GM23338 (cell line): Measurements from ENCODE around the gene FNDC3B. TPM values are rescaled to one million over a fixed set of nuclear protein-coding genes. Genes with fewer than 3 reads are reported as not detected.
"Not testable (repeated sequence)": the region's sequence is repeated elsewhere in the genome, so short reads cannot be mapped to it uniquely, and the experiment has no call there.

Experiments used
- ATAC-seq: fragments of 200-7000 bp; cut with Tn5 transposase; 3 replicates; pipeline ENCODE4 v1.9.1; 2020
- DNase-seq: peaks from one replicate; pipeline ENCODE4 v3.0.0-alpha.2; 2015; ENCODE audit warnings: low spot score
- H2AFZ ChIP-seq: fragments of 200-600 bp; sonication (generic); 2 replicates; pipeline ENCODE4 v1.8.0; 2016; ENCODE audit warnings: antibody characterized with exemption, mild to moderate bottlenecking, moderate library complexity
- H3F3A ChIP-seq: fragments of 200-600 bp; sonication (generic); replicated peaks from 2 replicates; pipeline ENCODE4 v1.8.0; 2017; ENCODE audit warnings: antibody characterized with exemption, mixed run types, low read depth
- H3K27ac ChIP-seq: fragments of 200-600 bp; sonication (generic); 2 replicates; pipeline ENCODE4 v1.6.1; 2016; ENCODE audit warnings: low read depth
- H3K27me3 ChIP-seq: fragments of 200-600 bp; sonication (generic); 2 replicates; pipeline ENCODE4 v1.8.0; 2016; ENCODE audit warnings: mild to moderate bottlenecking, mixed run types, moderate library complexity; ENCODE audit not compliant: insufficient read depth
- H3K36me3 ChIP-seq: fragments of 200-600 bp; sonication (generic); 2 replicates; pipeline ENCODE4 v1.8.0; 2016; ENCODE audit warnings: mild to moderate bottlenecking; ENCODE audit not compliant: insufficient read depth
- H3K4me1 ChIP-seq: fragments of 200-600 bp; sonication (generic); 2 replicates; pipeline ENCODE4 v1.8.0; 2016; ENCODE audit warnings: mild to moderate bottlenecking, moderate library complexity; ENCODE audit not compliant: insufficient read depth
- H3K4me2 ChIP-seq: fragments of 200-600 bp; sonication (generic); 2 replicates; pipeline ENCODE4 v1.7.1; 2017; ENCODE audit warnings: mixed run types
- H3K4me3 ChIP-seq: fragments of 200-600 bp; sonication (generic); 2 replicates; pipeline ENCODE4 v1.6.1; 2016; ENCODE audit warnings: mixed run types
- H3K79me2 ChIP-seq: fragments of 200-600 bp; sonication (generic); replicated peaks from 2 replicates; pipeline ENCODE4 v1.8.0; 2017; ENCODE audit warnings: mild to moderate bottlenecking; ENCODE audit not compliant: insufficient read depth
- H3K9me2 ChIP-seq: fragments of 200-600 bp; sonication (generic); 2 replicates; pipeline ENCODE4 v1.8.0; 2017; ENCODE audit not compliant: insufficient read depth
- H4K20me1 ChIP-seq: fragments of 200-600 bp; sonication (generic); replicated peaks from 2 replicates; pipeline ENCODE4 v1.8.0; 2017; ENCODE audit warnings: mild to moderate bottlenecking; ENCODE audit not compliant: insufficient read depth
- H3K27ac Mint-ChIP-seq: 2 replicates; pipeline ENCODE4 v1.8.0; 2020; ENCODE audit warnings: inconsistent platforms, mild to moderate bottlenecking, moderate library complexity, mixed read lengths
- H3K27me3 Mint-ChIP-seq: 3 replicates; pipeline ENCODE4 v1.8.0; 2022; ENCODE audit warnings: low read depth, mild to moderate bottlenecking, moderate library complexity, mixed read lengths, inconsistent platforms; ENCODE audit not compliant: insufficient read depth, poor library complexity
- H3K36me3 Mint-ChIP-seq: 3 replicates; pipeline ENCODE4 v1.8.0; 2021; ENCODE audit warnings: low read depth, mild to moderate bottlenecking, inconsistent platforms, moderate library complexity, mixed read lengths
- H3K4me1 Mint-ChIP-seq: 3 replicates; pipeline ENCODE4 v1.8.0; 2020; ENCODE audit warnings: mild to moderate bottlenecking, inconsistent platforms, mixed read lengths
- H3K4me3 Mint-ChIP-seq: 3 replicates; pipeline ENCODE4 v1.8.0; 2021; ENCODE audit warnings: moderate library complexity, mild to moderate bottlenecking, inconsistent platforms, mixed read lengths
- H3K9me3 Mint-ChIP-seq: 3 replicates; pipeline ENCODE4 v1.8.0; 2020; ENCODE audit warnings: moderate library complexity, mild to moderate bottlenecking, inconsistent platforms, mixed read lengths
- CREB1 ChIP-seq: fragments of 250-450 bp; sonication (Bioruptor Pico); IDR thresholded peaks from 2 replicates; pipeline ENCODE4 v1.5.0; 2020; ENCODE audit warnings: low read depth, mild to moderate bottlenecking, moderate library complexity
- EZH2 ChIP-seq: fragments of 200-600 bp; sonication (generic); IDR thresholded peaks from one replicate; pipeline ENCODE4 v1.8.0; 2017; ENCODE audit warnings: antibody characterized with exemption, mild to moderate bottlenecking, low read depth; ENCODE audit not compliant: unreplicated experiment
- EZH2phosphoT487 ChIP-seq: fragments of 200-600 bp; sonication (generic); IDR thresholded peaks from one replicate; pipeline ENCODE4 v1.8.1; 2018; ENCODE audit warnings: antibody characterized with exemption; ENCODE audit not compliant: unreplicated experiment
- JUNB ChIP-seq: IDR thresholded peaks from one replicate; pipeline ENCODE4 v1.6.1; 2016; ENCODE audit warnings: antibody characterized with exemption; ENCODE audit not compliant: unreplicated experiment
- NANOG ChIP-seq: IDR thresholded peaks from 2 replicates; pipeline ENCODE4 v1.6.1; 2016; ENCODE audit warnings: antibody characterized with exemption, borderline replicate concordance
- POLR2AphosphoS5 ChIP-seq: IDR thresholded peaks from 2 replicates; pipeline ENCODE4 v1.6.1; 2016; ENCODE audit warnings: antibody characterized with exemption, low read depth
- STAT1 ChIP-seq: IDR thresholded peaks from one replicate; pipeline ENCODE4 v1.6.1; 2016; ENCODE audit warnings: antibody characterized with exemption; ENCODE audit not compliant: unreplicated experiment
- ZNF114 ChIP-seq: fragments of 250-450 bp; sonication (Bioruptor Pico); IDR thresholded peaks from 2 replicates; pipeline ENCODE4 v1.5.0; 2020; ENCODE audit warnings: mild to moderate bottlenecking, moderate library complexity
- ZNF331 ChIP-seq: fragments of 250-450 bp; sonication (Bioruptor Pico); IDR thresholded peaks from 2 replicates; pipeline ENCODE4 v1.5.0; 2020; ENCODE audit warnings: low read depth, mild to moderate bottlenecking, moderate library complexity
- polyA plus RNA-seq: library from polyadenylated mRNA; unstranded; fragments of >200 nt; fragmentation: Nextera tagmentation; extraction: Ambion mirVana; gene quantifications from 2 replicates; pipeline ENCODE4 v1.2.1, GENCODE V29; 2016
- total RNA-seq: library from RNA; depleted of rRNA; stranded (reverse); fragments of >200 nt; shearing (Covaris generic); gene quantifications from 2 replicates; pipeline ENCODE4 v1.2.3, GENCODE V29; 2014
- TF ChIP-seq, protein P1 (sequence below), 2 experiments: fragments of 200-600 bp in 1 of 2; sonication (generic) in 1 of 2; conservative IDR thresholded peaks; 2 replicates each; pipeline versions ENCODE4 v1.5.1 to v1.6.1; 2016 to 2017; ENCODE audit warnings: antibody characterized with exemption in 2 of 2, low read depth in 2 of 2, mild to moderate bottlenecking in 2 of 2, moderate library complexity in 1 of 2

The FNDC3B gene
- total and polyA plus RNA-seq, 2 experiments from 2014 or later, result 19.1 to 55.4 TPM

DNA sequence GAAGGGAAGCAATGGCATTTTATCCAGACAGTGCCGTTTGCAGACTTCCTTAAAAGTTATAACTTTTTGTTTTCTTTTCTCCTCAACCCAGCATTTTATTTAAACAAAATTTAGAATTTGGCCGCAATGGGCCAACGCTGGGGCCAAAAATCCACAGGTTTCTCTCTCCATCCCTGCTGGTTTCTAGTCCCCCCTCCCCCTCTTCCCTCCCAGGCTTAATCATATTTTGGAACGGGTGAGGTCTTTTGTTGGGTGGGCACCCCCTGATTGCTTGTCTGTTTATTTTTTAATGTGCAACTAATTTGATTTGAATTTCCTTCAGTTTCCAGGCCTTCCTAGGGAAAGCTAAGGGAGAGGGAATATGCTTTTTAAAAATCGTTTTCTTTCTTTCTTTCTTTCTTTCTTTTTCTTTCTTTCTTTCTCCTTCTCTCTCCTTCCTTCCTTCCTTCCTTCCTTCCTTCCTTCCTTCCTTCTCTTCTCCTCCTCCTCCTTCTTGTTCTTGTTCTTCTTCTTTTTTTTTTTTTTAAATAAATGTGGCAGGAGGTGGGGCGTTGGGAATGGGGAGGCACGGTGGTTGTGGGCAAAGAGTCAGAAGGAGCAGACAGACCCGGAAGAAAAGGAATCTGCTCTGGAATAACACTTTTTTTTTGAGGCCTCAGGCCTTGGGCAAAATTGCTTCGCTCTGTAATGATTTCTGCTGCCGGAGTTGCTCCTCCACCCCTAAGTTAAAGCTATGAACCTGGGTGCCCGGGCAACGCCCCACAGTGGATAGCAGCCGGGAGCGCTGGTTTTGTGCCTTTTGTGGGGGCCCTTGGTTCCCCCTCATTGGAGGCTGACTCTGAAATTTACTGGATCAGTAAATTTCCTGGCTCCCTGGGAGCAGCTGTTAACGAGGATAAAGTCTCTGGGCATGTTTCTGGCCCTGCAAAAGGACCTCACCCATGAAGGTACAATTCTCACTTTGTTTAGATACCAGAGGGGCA, 1.9 kb downstream of the FNDC3B start:
- Mint-ChIP-seq H3K36me3 (no peaks in the 10 kb centered on the region), H3K4me1 (peaks cover 45% of the 10 kb centered on the region), H3K9me3 (no peaks in the 10 kb centered on the region), H3K27ac (peak overlapping the region; percentile 71; the same call in 1 of the 2 replicates), H3K27me3 (peaks cover 13% of the 10 kb centered on the region), H3K4me3 (peak overlapping the region; percentile 88)
- peak overlapping the region; percentile 61 for H3K4me3 ChIP-seq
- peaks cover 32% of the 10 kb centered on the region for H3K4me1 ChIP-seq
- H3F3A ChIP-seq, result no peaks in the 10 kb centered on the region
- H4K20me1 ChIP-seq, result peaks cover 22% of the 10 kb centered on the region
- no peaks in the 10 kb centered on the region for H3K27me3 ChIP-seq
- no peak overlapping the region for H2AFZ ChIP-seq
- ATAC-seq, result no peak
- H3K36me3 ChIP-seq, result no peaks in the 10 kb centered on the region
- H3K27ac ChIP-seq, result peak overlapping the region; percentile 60
- H3K79me2 ChIP-seq, result peaks cover 61% of the 10 kb centered on the region
- TF ChIP-seq, protein P1, sequence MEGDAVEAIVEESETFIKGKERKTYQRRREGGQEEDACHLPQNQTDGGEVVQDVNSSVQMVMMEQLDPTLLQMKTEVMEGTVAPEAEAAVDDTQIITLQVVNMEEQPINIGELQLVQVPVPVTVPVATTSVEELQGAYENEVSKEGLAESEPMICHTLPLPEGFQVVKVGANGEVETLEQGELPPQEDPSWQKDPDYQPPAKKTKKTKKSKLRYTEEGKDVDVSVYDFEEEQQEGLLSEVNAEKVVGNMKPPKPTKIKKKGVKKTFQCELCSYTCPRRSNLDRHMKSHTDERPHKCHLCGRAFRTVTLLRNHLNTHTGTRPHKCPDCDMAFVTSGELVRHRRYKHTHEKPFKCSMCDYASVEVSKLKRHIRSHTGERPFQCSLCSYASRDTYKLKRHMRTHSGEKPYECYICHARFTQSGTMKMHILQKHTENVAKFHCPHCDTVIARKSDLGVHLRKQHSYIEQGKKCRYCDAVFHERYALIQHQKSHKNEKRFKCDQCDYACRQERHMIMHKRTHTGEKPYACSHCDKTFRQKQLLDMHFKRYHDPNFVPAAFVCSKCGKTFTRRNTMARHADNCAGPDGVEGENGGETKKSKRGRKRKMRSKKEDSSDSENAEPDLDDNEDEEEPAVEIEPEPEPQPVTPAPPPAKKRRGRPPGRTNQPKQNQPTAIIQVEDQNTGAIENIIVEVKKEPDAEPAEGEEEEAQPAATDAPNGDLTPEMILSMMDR (conservative IDR thresholded peaks at IDR 0.05; ENCODE audit: low read depth in 2 of 2), result 0 out of 4 replicates have a peak, but pooled peaks of 1 of the 2 experiments have one; percentile 6
- TF ChIP-seq NANOG, result no peak
- TF ChIP-seq STAT1, result no peak
- no peak for TF ChIP-seq JUNB
- TF ChIP-seq ZNF331 (CRISPR knock-in tag), result no peak
- peak overlapping the region; percentile 84 for H3K4me2 ChIP-seq
- peak; percentile 45 for DNase-seq
- H3K9me2 ChIP-seq, result no peaks in the 10 kb centered on the region

DNA sequence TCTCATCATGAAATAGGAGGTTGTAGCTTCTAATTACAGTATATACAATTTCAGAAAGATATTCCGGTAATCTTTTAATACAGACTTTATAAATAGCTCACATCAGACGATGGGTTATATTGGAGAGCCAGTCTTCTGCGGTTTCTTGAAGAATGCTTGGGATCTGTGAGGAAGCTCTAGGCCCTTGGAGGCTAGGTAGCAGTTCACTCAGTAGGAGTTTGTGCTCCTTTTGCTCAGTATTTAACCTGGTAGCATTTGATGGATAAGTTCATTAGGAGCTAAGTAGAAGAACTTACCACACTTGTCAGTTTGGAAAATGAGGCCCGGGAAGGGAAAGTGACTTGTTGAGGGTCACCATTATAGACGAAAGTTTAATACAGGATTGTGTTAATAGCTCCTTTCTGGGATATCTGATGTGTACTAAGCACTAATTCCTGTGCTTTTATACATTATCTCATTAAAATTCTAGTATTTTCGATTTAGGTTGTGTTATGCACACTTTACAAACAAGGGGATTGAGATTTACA, 2.8 kb downstream of the FNDC3B start:
- Histone ChIP-seq H4K20me1 (peaks cover 29% of the 10 kb centered on the region), H3K36me3 (no peaks in the 10 kb centered on the region), H3K4me1 (peaks cover 39% of the 10 kb centered on the region), H3K79me2 (peaks cover 70% of the 10 kb centered on the region), H3K27ac (no peak overlapping the region; the same call in 1 of the 2 replicates), H3K9me2 (no peaks in the 10 kb centered on the region), H2AFZ (no peak overlapping the region), H3K27me3 (no peaks in the 10 kb centered on the region), H3K4me2 (peak overlapping the region; percentile 84), H3F3A (no peaks in the 10 kb centered on the region), H3K4me3 (peak overlapping the region; percentile 61)
- H3K27me3 Mint-ChIP-seq, result peaks cover 13% of the 10 kb centered on the region
- H3K36me3 Mint-ChIP-seq, result no peaks in the 10 kb centered on the region
- peak overlapping the region; percentile 88 for H3K4me3 Mint-ChIP-seq
- no peaks in the 10 kb centered on the region for H3K9me3 Mint-ChIP-seq
- TF ChIP-seq CREB1 (CRISPR knock-in tag) (no peak), NANOG (no peak), ZNF331 (CRISPR knock-in tag) (no peak), EZH2phosphoT487 (no peak), POLR2AphosphoS5 (no peak), EZH2 (no peak), STAT1 (no peak), ZNF114 (CRISPR knock-in tag) (no peak)
- TF ChIP-seq, protein P1 (conservative IDR thresholded peaks at IDR 0.05; ENCODE audit: low read depth in 2 of 2), result no peak
- peaks cover 50% of the 10 kb centered on the region for H3K4me1 Mint-ChIP-seq
- no peak overlapping the region for H3K27ac Mint-ChIP-seq
- DNase-seq (no peak), ATAC-seq (no peak)

DNA sequence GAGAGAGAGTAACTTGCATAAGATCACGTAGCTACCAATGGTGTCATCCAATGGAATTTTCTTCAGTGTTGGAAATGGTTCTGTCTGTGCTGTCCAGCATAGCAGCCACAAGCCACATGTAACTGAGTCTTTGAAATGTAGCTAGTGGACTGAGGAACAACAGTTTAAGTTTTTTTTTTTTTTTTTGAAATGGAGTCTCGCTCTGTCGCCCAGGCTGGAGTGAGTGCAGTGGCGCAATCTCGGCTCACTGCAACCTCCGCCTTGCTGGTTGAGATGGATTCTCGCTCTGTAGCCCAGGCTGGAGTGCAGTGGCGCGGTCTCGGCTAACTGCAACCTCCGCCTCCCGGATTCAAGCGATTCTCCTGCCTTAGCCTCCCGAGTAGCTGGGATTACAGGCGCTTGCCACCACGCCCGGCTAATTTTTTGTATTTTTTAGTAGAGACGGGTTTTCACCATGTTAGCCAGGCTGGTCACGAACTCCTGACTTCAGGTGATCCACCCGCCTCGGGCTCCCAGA, 3.3 kb downstream of the FNDC3B start:
- H3K4me3 Mint-ChIP-seq, H3K27ac Mint-ChIP-seq, H3K9me3 Mint-ChIP-seq, H3K36me3 ChIP-seq, H3K27ac ChIP-seq, H2AFZ ChIP-seq, DNase-seq, ATAC-seq, H3K36me3 Mint-ChIP-seq, H3F3A ChIP-seq, H3K4me3 ChIP-seq, H3K9me2 ChIP-seq, H3K27me3 ChIP-seq: not testable (repeated sequence)
- H3K4me2 ChIP-seq, result peak overlapping the region; percentile 84; the same call in 1 of the 2 replicates
- Mint-ChIP-seq H3K27me3 (peaks cover 13% of the 10 kb centered on the region), H3K4me1 (peaks cover 52% of the 10 kb centered on the region)
- H3K4me1 ChIP-seq, result peaks cover 44% of the 10 kb centered on the region
- peaks cover 76% of the 10 kb centered on the region for H3K79me2 ChIP-seq
- peaks cover 32% of the 10 kb centered on the region for H4K20me1 ChIP-seq
